ENCODE measurements around the gene HYAL2. TPM values are rescaled to one million over a fixed set of nuclear protein-coding genes. Genes with fewer than 3 reads are reported as not detected.
"Not testable (repeated sequence)": the region's sequence is repeated elsewhere in the genome, so short reads cannot be mapped to it uniquely, and the experiment has no call there.

HYAL2 gene
- total RNA-seq, 1 donor = 4.2 TPM

- Histone ChIP-seq H3K4me3 (ENCODE audit: low read length) (no peak overlapping the region), H3K27me3 (ENCODE audit: insufficient read depth, low read length) (no peaks in the 10 kb centered on the region), H3K9me3 (ENCODE audit: low read depth, low read length) (no peaks in the 10 kb centered on the region), H3K4me1 (ENCODE audit: insufficient read depth, low read length) (peaks cover 48% of the 10 kb centered on the region)
Observed at GRCh38 chr3:50295553-50296431, 26.8 kb downstream of the HYAL2 start.

- Histone ChIP-seq H3K27me3 (ENCODE audit: insufficient read depth, low read length) (no peaks in the 10 kb centered on the region), H3K9me3 (ENCODE audit: low read depth, low read length) (no peaks in the 10 kb centered on the region), H3K4me3 (ENCODE audit: low read length) (no peak overlapping the region)
Observed at GRCh38 chr3:50294492-50295403, 27.8 kb downstream of the HYAL2 start.

GRCh38 chr3:50294089-50294488 lies 28.5 kb downstream of the HYAL2 start:
- no peaks in the 10 kb centered on the region for H3K9me3 ChIP-seq (ENCODE audit: low read depth, low read length)
- H3K27me3 ChIP-seq (ENCODE audit: insufficient read depth, low read length) = no peaks in the 10 kb centered on the region
- no peak overlapping the region for H3K4me3 ChIP-seq (ENCODE audit: low read length)
- peaks cover 37% of the 10 kb centered on the region for H3K4me1 ChIP-seq (ENCODE audit: insufficient read depth, low read length)

More at GRCh38 chr3:50294492-50295403, 27.8 kb downstream of the HYAL2 start:
- peaks cover 39% of the 10 kb centered on the region for H3K4me1 ChIP-seq (ENCODE audit: insufficient read depth, low read length)

- Histone ChIP-seq H3K9me3 (ENCODE audit: low read depth, low read length) (no peaks in the 10 kb centered on the region), H3K27me3 (ENCODE audit: insufficient read depth, low read length) (no peaks in the 10 kb centered on the region), H3K4me3 (ENCODE audit: low read length) (no peak overlapping the region), H3K4me1 (ENCODE audit: insufficient read depth, low read length) (peaks cover 28% of the 10 kb centered on the region)
Observed at GRCh38 chr3:50293079-50293801, 29.3 kb downstream of the HYAL2 start.

GRCh38 chr3:50292159-50293078 lies 30.1 kb downstream of the HYAL2 start, which contains the start of gene IFRD2:
IFRD2 (minus strand) TSS chr3:50292429; CDS start chr3:50292274, 155 bp downstream.
- Histone ChIP-seq H3K27me3 (ENCODE audit: insufficient read depth, low read length) (no peaks in the 10 kb centered on the region), H3K9me3 (ENCODE audit: low read depth, low read length) (no peaks in the 10 kb centered on the region), H3K4me1 (ENCODE audit: insufficient read depth, low read length) (peaks cover 20% of the 10 kb centered on the region), H3K4me3 (ENCODE audit: low read length) (peak within 1 kb of the TSS; percentile 51)

GRCh38 chr3:50290161-50290641 lies 32.3 kb downstream of the HYAL2 start:
- Histone ChIP-seq H3K4me1 (ENCODE audit: insufficient read depth, low read length) (peaks cover 19% of the 10 kb centered on the region), H3K9me3 (ENCODE audit: low read depth, low read length) (no peaks in the 10 kb centered on the region), H3K4me3 (ENCODE audit: low read length) (no peak overlapping the region), H3K27me3 (ENCODE audit: insufficient read depth, low read length) (no peaks in the 10 kb centered on the region)

- Histone ChIP-seq H3K9me3 (ENCODE audit: low read depth, low read length) (no peaks in the 10 kb centered on the region), H3K4me3 (ENCODE audit: low read length) (no peak overlapping the region), H3K27me3 (ENCODE audit: insufficient read depth, low read length) (no peaks in the 10 kb centered on the region), H3K4me1 (ENCODE audit: insufficient read depth, low read length) (peaks cover 19% of the 10 kb centered on the region)
Observed at GRCh38 chr3:50289130-50289529, 33.4 kb downstream of the HYAL2 start.

- Histone ChIP-seq H3K27me3 (ENCODE audit: insufficient read depth, low read length) (no peaks in the 10 kb centered on the region), H3K4me1 (ENCODE audit: insufficient read depth, low read length) (peaks cover 19% of the 10 kb centered on the region), H3K9me3 (ENCODE audit: low read depth, low read length) (no peaks in the 10 kb centered on the region), H3K4me3 (ENCODE audit: low read length) (no peak overlapping the region)
Observed at GRCh38 chr3:50288387-50289007, 34.0 kb downstream of the HYAL2 start.

- peaks cover 12% of the 10 kb centered on the region for H3K4me1 ChIP-seq (ENCODE audit: insufficient read depth, low read length)
- no peaks in the 10 kb centered on the region for H3K27me3 ChIP-seq (ENCODE audit: insufficient read depth, low read length)
- no peaks in the 10 kb centered on the region for H3K9me3 ChIP-seq (ENCODE audit: low read depth, low read length)
Observed at GRCh38 chr3:50287262-50287661, 35.3 kb downstream of the HYAL2 start.

GRCh38 chr3:50286322-50287227 lies 36.0 kb downstream of the HYAL2 start:
- H3K4me1 ChIP-seq (ENCODE audit: insufficient read depth, low read length) = peaks cover 9% of the 10 kb centered on the region
- no peak overlapping the region for H3K4me3 ChIP-seq (ENCODE audit: low read length)
- H3K27me3 ChIP-seq (ENCODE audit: insufficient read depth, low read length) = no peaks in the 10 kb centered on the region
- no peaks in the 10 kb centered on the region for H3K9me3 ChIP-seq (ENCODE audit: low read depth, low read length)

More at GRCh38 chr3:50287262-50287661, 35.3 kb downstream of the HYAL2 start:
- H3K4me3 ChIP-seq (ENCODE audit: low read length) = no peak overlapping the region

GRCh38 chr3:50284121-50284520 lies 38.4 kb downstream of the HYAL2 start:
- not testable (repeated sequence) for H3K4me3 ChIP-seq (ENCODE audit: low read length); H3K4me1 ChIP-seq (ENCODE audit: insufficient read depth, low read length); H3K9me3 ChIP-seq (ENCODE audit: low read depth, low read length); H3K27me3 ChIP-seq (ENCODE audit: insufficient read depth, low read length)

GRCh38 chr3:50279255-50280016 lies 43.1 kb downstream of the HYAL2 start:
- Histone ChIP-seq H3K4me1 (ENCODE audit: insufficient read depth, low read length) (peaks cover 18% of the 10 kb centered on the region), H3K9me3 (ENCODE audit: low read depth, low read length) (no peaks in the 10 kb centered on the region), H3K4me3 (ENCODE audit: low read length) (no peak overlapping the region), H3K27me3 (ENCODE audit: insufficient read depth, low read length) (peaks cover 27% of the 10 kb centered on the region)
